A673 (cell line): ENCODE results near the gene PTH2.

Source experiments
- CTCF ChIP-seq: fragments of 300-800, 200-600 bp; sonication (generic); conservative IDR thresholded peaks from 2 replicates; pipeline ENCODE4 v1.5.1; 2017; ENCODE audit warnings: low read depth, mild to moderate bottlenecking, antibody characterized with exemption, low read length, moderate library complexity, mixed read lengths
- EZH2 ChIP-seq: fragments of 200-600 bp; sonication (generic); IDR thresholded peaks from 2 replicates; pipeline ENCODE4 v1.6.1; 2017; ENCODE audit warnings: borderline replicate concordance, low read depth, mild to moderate bottlenecking, mixed read lengths, antibody characterized with exemption, low read length; ENCODE audit not compliant: poor library complexity, severe bottlenecking

- TF ChIP-seq CTCF (no peak), EZH2 (no peak)
Observed at GRCh38 chr19:49417088-49417487, 6.2 kb downstream of the PTH2 start.
